ENCODE results near the gene MLLT1.
A peak's percentile ranks its signal among the peaks of the same experiment; 100 is the strongest.
"Not testable (repeated sequence)": the region's sequence is repeated elsewhere in the genome, so short reads cannot be mapped to it uniquely, and the experiment has no call there.

The MLLT1 gene

GRCh38 chr19:6318772-6319171 is 39.0 kb upstream of the MLLT1 start:
- no peak overlapping the region for H3K4me3 ChIP-seq (ENCODE audit: low read depth, low read length)
- no peak for DNase-seq (ENCODE audit: low read depth)
- TF ChIP-seq MYC (IDR thresholded peaks at IDR 0.05; ENCODE audit: low read depth, low read length) (no peak), POLR2A (IDR thresholded peaks at IDR 0.05; ENCODE audit: extremely low read depth, insufficient read length) (no peak)

DNA sequence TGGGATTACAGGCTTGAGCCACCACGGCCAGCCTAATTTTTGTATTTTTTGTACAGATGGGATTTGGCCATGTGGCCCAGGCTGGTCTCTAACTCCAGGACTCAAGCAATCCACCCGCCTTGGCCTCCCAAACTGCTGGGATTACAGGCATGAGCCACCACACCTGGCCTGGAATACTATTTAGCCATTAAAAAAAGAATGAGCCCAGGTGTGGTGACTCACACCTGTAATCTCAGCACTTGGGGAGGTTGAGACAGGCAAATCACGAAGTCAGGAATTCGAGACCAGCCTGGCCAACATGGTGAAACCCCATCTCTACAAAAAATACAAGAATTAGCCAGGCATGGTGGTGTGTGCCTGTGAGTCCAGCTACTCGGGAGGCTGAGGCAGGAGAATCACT is 35.9 kb upstream of the MLLT1 start:
- not testable (repeated sequence) for DNase-seq (ENCODE audit: low read depth); H3K4me3 ChIP-seq (ENCODE audit: low read depth, low read length)

GRCh38 chr19:6313398-6313969 is 33.7 kb upstream of the MLLT1 start:
- TF ChIP-seq MYC (IDR thresholded peaks at IDR 0.05; ENCODE audit: low read depth, low read length) (no peak), POLR2A (IDR thresholded peaks at IDR 0.05; ENCODE audit: extremely low read depth, insufficient read length) (no peak)
- TF ChIP-seq, protein P1, sequence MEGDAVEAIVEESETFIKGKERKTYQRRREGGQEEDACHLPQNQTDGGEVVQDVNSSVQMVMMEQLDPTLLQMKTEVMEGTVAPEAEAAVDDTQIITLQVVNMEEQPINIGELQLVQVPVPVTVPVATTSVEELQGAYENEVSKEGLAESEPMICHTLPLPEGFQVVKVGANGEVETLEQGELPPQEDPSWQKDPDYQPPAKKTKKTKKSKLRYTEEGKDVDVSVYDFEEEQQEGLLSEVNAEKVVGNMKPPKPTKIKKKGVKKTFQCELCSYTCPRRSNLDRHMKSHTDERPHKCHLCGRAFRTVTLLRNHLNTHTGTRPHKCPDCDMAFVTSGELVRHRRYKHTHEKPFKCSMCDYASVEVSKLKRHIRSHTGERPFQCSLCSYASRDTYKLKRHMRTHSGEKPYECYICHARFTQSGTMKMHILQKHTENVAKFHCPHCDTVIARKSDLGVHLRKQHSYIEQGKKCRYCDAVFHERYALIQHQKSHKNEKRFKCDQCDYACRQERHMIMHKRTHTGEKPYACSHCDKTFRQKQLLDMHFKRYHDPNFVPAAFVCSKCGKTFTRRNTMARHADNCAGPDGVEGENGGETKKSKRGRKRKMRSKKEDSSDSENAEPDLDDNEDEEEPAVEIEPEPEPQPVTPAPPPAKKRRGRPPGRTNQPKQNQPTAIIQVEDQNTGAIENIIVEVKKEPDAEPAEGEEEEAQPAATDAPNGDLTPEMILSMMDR (IDR thresholded peaks at IDR 0.05; ENCODE audit: low read depth, low read length), result no peak
- TF ChIP-seq, protein P2, sequence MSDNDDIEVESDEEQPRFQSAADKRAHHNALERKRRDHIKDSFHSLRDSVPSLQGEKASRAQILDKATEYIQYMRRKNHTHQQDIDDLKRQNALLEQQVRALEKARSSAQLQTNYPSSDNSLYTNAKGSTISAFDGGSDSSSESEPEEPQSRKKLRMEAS (IDR thresholded peaks at IDR 0.05; ENCODE audit: low read depth, low read length), result no peak
- H3K4me3 ChIP-seq (ENCODE audit: low read depth, low read length), result no peak overlapping the region
- DNase-seq (ENCODE audit: low read depth), result no peak

DNA sequence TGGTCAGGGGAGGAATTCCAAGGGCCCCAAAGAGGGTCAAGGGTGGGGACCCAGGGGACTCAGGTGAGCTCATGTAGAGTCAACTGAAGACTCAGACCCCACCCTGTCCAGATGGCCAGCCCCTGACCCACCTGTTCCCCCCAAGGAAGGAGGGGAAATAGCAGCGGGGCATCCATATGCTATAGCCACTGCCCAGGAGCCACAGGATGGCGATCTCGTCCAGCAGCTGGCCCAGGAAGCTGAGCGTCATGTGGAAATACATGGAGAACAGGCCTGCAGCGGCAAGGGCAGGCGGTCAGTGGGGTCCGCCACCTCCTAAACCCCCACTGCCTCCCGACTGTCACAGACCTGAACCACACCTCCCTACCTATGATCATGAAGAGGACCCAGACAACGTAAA is 32.2 kb upstream of the MLLT1 start:
- TF ChIP-seq, protein P1 (IDR thresholded peaks at IDR 0.05; ENCODE audit: low read depth, low read length), result peak; percentile 2
- no peak for TF ChIP-seq MYC (IDR thresholded peaks at IDR 0.05; ENCODE audit: low read depth, low read length)
- no peak for TF ChIP-seq POLR2A (IDR thresholded peaks at IDR 0.05; ENCODE audit: extremely low read depth, insufficient read length)
- TF ChIP-seq, protein P2 (IDR thresholded peaks at IDR 0.05; ENCODE audit: low read depth, low read length), result no peak
- DNase-seq (ENCODE audit: low read depth), result no peak
- H3K4me3 ChIP-seq (ENCODE audit: low read depth, low read length), result no peak overlapping the region

DNA sequence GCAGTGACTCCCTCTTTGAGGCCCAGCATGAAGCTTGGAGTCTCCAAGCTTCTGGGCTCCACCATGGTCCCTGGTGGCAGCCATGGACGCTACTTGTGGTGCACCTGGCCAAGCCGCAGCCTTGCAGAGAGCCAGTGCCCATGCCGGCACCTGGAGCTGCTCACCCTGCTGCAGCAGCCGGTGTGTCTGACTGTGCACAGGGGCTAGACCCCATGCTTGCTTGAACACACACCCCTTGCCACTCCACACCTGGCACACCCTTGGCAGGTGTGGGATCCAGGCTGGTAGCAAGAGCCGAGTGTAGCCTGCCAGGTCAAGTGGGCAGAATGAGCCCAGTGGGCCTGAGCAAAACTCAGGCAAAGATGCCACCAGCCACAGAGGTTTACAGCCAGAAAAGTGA is 18.6 kb upstream of the MLLT1 start:
- H3K4me3 ChIP-seq (ENCODE audit: low read depth, low read length), result no peak overlapping the region
- TF ChIP-seq, protein P1 (IDR thresholded peaks at IDR 0.05; ENCODE audit: low read depth, low read length), result no peak
- TF ChIP-seq POLR2A (IDR thresholded peaks at IDR 0.05; ENCODE audit: extremely low read depth, insufficient read length) (no peak), MYC (IDR thresholded peaks at IDR 0.05; ENCODE audit: low read depth, low read length) (no peak)
- TF ChIP-seq, protein P2 (IDR thresholded peaks at IDR 0.05; ENCODE audit: low read depth, low read length), result no peak
- DNase-seq (ENCODE audit: low read depth), result no peak

GRCh38 chr19:6297202-6297601 is 17.4 kb upstream of the MLLT1 start:
- TF ChIP-seq, protein P1 (IDR thresholded peaks at IDR 0.05; ENCODE audit: low read depth, low read length), result no peak
- no peak for TF ChIP-seq MYC (IDR thresholded peaks at IDR 0.05; ENCODE audit: low read depth, low read length)
- TF ChIP-seq POLR2A (IDR thresholded peaks at IDR 0.05; ENCODE audit: extremely low read depth, insufficient read length), result no peak
- TF ChIP-seq, protein P2 (IDR thresholded peaks at IDR 0.05; ENCODE audit: low read depth, low read length), result no peak
- no peak for DNase-seq (ENCODE audit: low read depth)
- no peak overlapping the region for H3K4me3 ChIP-seq (ENCODE audit: low read depth, low read length)

GRCh38 chr19:6292006-6292405 is 12.2 kb upstream of the MLLT1 start:
- TF ChIP-seq MYC (IDR thresholded peaks at IDR 0.05; ENCODE audit: low read depth, low read length) (no peak), POLR2A (IDR thresholded peaks at IDR 0.05; ENCODE audit: extremely low read depth, insufficient read length) (no peak)
- TF ChIP-seq, protein P2 (IDR thresholded peaks at IDR 0.05; ENCODE audit: low read depth, low read length), result no peak
- TF ChIP-seq, protein P1 (IDR thresholded peaks at IDR 0.05; ENCODE audit: low read depth, low read length), result no peak
- H3K4me3 ChIP-seq (ENCODE audit: low read depth, low read length), result no peak overlapping the region
- no peak for DNase-seq (ENCODE audit: low read depth)
